ENCODE results near the gene GNG7.

GRCh38 chr19:2561895-2562294 lies 140.6 kb downstream of the GNG7 start:
- TF ChIP-seq, protein P1, sequence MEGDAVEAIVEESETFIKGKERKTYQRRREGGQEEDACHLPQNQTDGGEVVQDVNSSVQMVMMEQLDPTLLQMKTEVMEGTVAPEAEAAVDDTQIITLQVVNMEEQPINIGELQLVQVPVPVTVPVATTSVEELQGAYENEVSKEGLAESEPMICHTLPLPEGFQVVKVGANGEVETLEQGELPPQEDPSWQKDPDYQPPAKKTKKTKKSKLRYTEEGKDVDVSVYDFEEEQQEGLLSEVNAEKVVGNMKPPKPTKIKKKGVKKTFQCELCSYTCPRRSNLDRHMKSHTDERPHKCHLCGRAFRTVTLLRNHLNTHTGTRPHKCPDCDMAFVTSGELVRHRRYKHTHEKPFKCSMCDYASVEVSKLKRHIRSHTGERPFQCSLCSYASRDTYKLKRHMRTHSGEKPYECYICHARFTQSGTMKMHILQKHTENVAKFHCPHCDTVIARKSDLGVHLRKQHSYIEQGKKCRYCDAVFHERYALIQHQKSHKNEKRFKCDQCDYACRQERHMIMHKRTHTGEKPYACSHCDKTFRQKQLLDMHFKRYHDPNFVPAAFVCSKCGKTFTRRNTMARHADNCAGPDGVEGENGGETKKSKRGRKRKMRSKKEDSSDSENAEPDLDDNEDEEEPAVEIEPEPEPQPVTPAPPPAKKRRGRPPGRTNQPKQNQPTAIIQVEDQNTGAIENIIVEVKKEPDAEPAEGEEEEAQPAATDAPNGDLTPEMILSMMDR (conservative IDR thresholded peaks at IDR 0.05 in 1 of 2, IDR thresholded peaks at IDR 0.05 in 1 of 2; ENCODE audit: extremely low read depth in 1 of 2, insufficient read depth in 1 of 2, low read depth in 1 of 2, low read length in 2 of 2), result no peak
- no peak for TF ChIP-seq EZH2 (IDR thresholded peaks at IDR 0.05; ENCODE audit: borderline replicate concordance, low read length)

All from mammary epithelial cell (primary cell).